ENCODE measurements around the gene CBX2.

- TF ChIP-seq CTCF (IDR thresholded peaks at IDR 0.05) (no peak), EZH2phosphoT487 (IDR thresholded peaks at IDR 0.05) (no peak), EZH2 (IDR thresholded peaks at IDR 0.05) (no peak)
Observed at GRCh38 chr17:79788455-79788854, 10.5 kb downstream of the CBX2 start.
